Panc1 (cell line): ENCODE measurements around the gene FRYL. TPM values are rescaled to one million over a fixed set of nuclear protein-coding genes. Genes with fewer than 3 reads are reported as not detected.

Source experiments
- ATAC-seq: fragments of 200-7000 bp; cut with Tn5 transposase; 2 replicates; pipeline ENCODE4 v1.9.1; 2020; ENCODE audit warnings: mild to moderate bottlenecking, moderate library complexity
- BruUV-seq: library from RNA; stranded (reverse); fragments of 400-500 nt; replicated peaks from 2 replicates; lab custom pipeline; 2021; lab: Mats Ljungman, UMichigan
- CTCF ChIA-PET: fragments of 300-600 bp; sonication (Branson Sonifier 250); formaldehyde crosslinking; loops from one replicate; lab custom pipeline; 2022; ENCODE audit warnings: antibody characterized with exemption; lab: Charles Lee
- POLR2A ChIA-PET: fragments of 300-600 bp; sonication (Branson Sonifier 250); formaldehyde crosslinking; loops from one replicate; lab custom pipeline; 2022; ENCODE audit warnings: antibody characterized with exemption; lab: Charles Lee
- DNase-seq: peaks from one replicate; pipeline ENCODE4 v3.0.0-alpha.2; 2010; ENCODE audit warnings: low read depth, low spot score
- H3K27ac ChIP-seq: 2 replicates; pipeline ENCODE4 v1.5.1; 2011; ENCODE audit warnings: mild to moderate bottlenecking, low read length, inconsistent platforms
- H3K27me3 ChIP-seq: fragments of 200-500 bp; sonication (Bioruptor generic); 2 replicates; pipeline ENCODE4 v1.6.0; 2014; ENCODE audit warnings: low read length, inconsistent platforms; ENCODE audit not compliant: control insufficient read depth, insufficient read depth
- H3K36me3 ChIP-seq: fragments of 200-500 bp; sonication (Bioruptor generic); 2 replicates; pipeline ENCODE4 v1.5.1; 2014; ENCODE audit warnings: inconsistent platforms, mild to moderate bottlenecking, low read length, moderate library complexity; ENCODE audit not compliant: control insufficient read depth, insufficient read depth
- H3K4me1 ChIP-seq: 2 replicates; pipeline ENCODE4 v1.5.1; 2011; ENCODE audit warnings: inconsistent platforms, mild to moderate bottlenecking, low read length, moderate library complexity; ENCODE audit not compliant: control insufficient read depth, insufficient read depth
- H3K4me3 ChIP-seq, 2 experiments: 2 replicates each; pipeline ENCODE4 v1.5.1; 2011 to 2012; ENCODE audit warnings: low read depth in 2 of 2, low read length in 2 of 2, mild to moderate bottlenecking in 2 of 2, inconsistent platforms in 1 of 2, moderate library complexity in 1 of 2
- H3K9me3 ChIP-seq: fragments of 200-500 bp; sonication (Bioruptor generic); 2 replicates; pipeline ENCODE4 v1.5.1; 2014; ENCODE audit warnings: low read depth, mild to moderate bottlenecking, inconsistent platforms, low read length, moderate library complexity; ENCODE audit not compliant: control insufficient read depth, insufficient read depth
- CTCF ChIP-seq: fragments of 450-650 bp; IDR thresholded peaks from 2 replicates; pipeline ENCODE4 v1.5.1; 2017; ENCODE audit warnings: mild to moderate bottlenecking
- POLR2AphosphoS5 ChIP-seq: IDR thresholded peaks from 2 replicates; pipeline ENCODE4 v1.6.1; 2012; ENCODE audit warnings: mild to moderate bottlenecking, low read depth, low read length, moderate library complexity
- REST ChIP-seq, 2 experiments: IDR thresholded peaks; 2 replicates each; pipeline ENCODE4 v1.6.1; 2011 to 2012; ENCODE audit warnings: low read depth in 2 of 2, control low read depth in 1 of 2, low read length in 1 of 2, mild to moderate bottlenecking in 1 of 2, moderate library complexity in 1 of 2; ENCODE audit not compliant: insufficient read depth in 1 of 2
- SIN3A ChIP-seq: IDR thresholded peaks from 2 replicates; pipeline ENCODE4 v1.6.1; 2012; ENCODE audit warnings: low read depth, mild to moderate bottlenecking, low read length, moderate library complexity, borderline replicate concordance; ENCODE audit not compliant: insufficient read depth
- TCF7L2 ChIP-seq: IDR thresholded peaks from 2 replicates; pipeline ENCODE4 v1.6.1; 2011; ENCODE audit warnings: mild to moderate bottlenecking, low read depth, low read length, inconsistent platforms
- in situ Hi-C: cut with HindIII; loops from 2 replicates; pipeline ENCODE4 v1.10.0; 2016; ENCODE audit warnings: low sequenced_read_pairs, low pct_unique_long_range_greater_than_20kb
- intact Hi-C: fragments of 100-400 bp; cut with micrococcal nuclease; formaldehyde crosslinking; loops from one replicate; pipeline ENCODE4 v1.10.0; 2022; ENCODE audit not compliant: unreplicated experiment
- total RNA-seq: library from RNA; stranded (reverse); gene quantifications from one replicate; pipeline ENCODE4 v1.2.1, GENCODE V29; 2021; ENCODE audit not compliant: unreplicated experiment

Gene FRYL
- total RNA-seq, 1 experiment from 2014 or later, result 47.5 TPM

- no peak overlapping the region for H3K4me3 ChIP-seq
- peaks cover 3% of the 10 kb centered on the region; the same call in 1 of the 2 replicates for H3K27me3 ChIP-seq
- TF ChIP-seq SIN3A (no peak), TCF7L2 (no peak), POLR2AphosphoS5 (no peak), CTCF (no peak), REST (IDR thresholded peaks at IDR 0.05; ENCODE audit: insufficient read depth in 1 of 2, low read depth in 2 of 2, low read length in 1 of 2) (no peak)
- in situ Hi-C loops, result no loop called here
- BruUV-seq, result no TSS peak
- intact Hi-C loops, result no loop called here
- no peaks in the 10 kb centered on the region for H3K36me3 ChIP-seq
- H3K9me3 ChIP-seq, result no peaks in the 10 kb centered on the region
- CTCF ChIA-PET, result no interaction called here
- ATAC-seq (no peak), DNase-seq (no peak)
- no peak overlapping the region for H3K27ac ChIP-seq
- no peaks in the 10 kb centered on the region for H3K4me1 ChIP-seq
- POLR2A ChIA-PET, result no interaction called here
Observed at GRCh38 chr4:48484494-48485168, 295.4 kb downstream of the FRYL start.

- peak overlapping the region in 1 of 2 experiments; percentile 31; a peak in 2 of 4 replicates for H3K4me3 ChIP-seq
- no peak overlapping the region for H3K27ac ChIP-seq
- no peaks in the 10 kb centered on the region for H3K4me1 ChIP-seq
- CTCF ChIA-PET, result no interaction called here
- intact Hi-C loops (no loop called here), in situ Hi-C loops (no loop called here)
- no peak for DNase-seq
- ATAC-seq, result peak; percentile 39; the same call in 1 of the 2 replicates
- no peaks in the 10 kb centered on the region for H3K36me3 ChIP-seq
- no peaks in the 10 kb centered on the region for H3K27me3 ChIP-seq
- POLR2A ChIA-PET, result interaction anchor here (0.6 kb wide), 1 partner anchor 427 kb away, joined by 8 read pairs; no protein-coding TSS in a partner anchor
- H3K9me3 ChIP-seq, result no peaks in the 10 kb centered on the region
- no peak for TF ChIP-seq POLR2AphosphoS5
- TF ChIP-seq REST (IDR thresholded peaks at IDR 0.05; ENCODE audit: insufficient read depth in 1 of 2, low read depth in 2 of 2, low read length in 1 of 2), result no peak
- TF ChIP-seq TCF7L2, result no peak
- no peak for TF ChIP-seq SIN3A
- no peak for TF ChIP-seq CTCF
- BruUV-seq, result no TSS peak
Observed at GRCh38 chr4:48483777-48484493, 296.1 kb downstream of the FRYL start.
